ENCODE data around the gene HMCN2.

DNA sequence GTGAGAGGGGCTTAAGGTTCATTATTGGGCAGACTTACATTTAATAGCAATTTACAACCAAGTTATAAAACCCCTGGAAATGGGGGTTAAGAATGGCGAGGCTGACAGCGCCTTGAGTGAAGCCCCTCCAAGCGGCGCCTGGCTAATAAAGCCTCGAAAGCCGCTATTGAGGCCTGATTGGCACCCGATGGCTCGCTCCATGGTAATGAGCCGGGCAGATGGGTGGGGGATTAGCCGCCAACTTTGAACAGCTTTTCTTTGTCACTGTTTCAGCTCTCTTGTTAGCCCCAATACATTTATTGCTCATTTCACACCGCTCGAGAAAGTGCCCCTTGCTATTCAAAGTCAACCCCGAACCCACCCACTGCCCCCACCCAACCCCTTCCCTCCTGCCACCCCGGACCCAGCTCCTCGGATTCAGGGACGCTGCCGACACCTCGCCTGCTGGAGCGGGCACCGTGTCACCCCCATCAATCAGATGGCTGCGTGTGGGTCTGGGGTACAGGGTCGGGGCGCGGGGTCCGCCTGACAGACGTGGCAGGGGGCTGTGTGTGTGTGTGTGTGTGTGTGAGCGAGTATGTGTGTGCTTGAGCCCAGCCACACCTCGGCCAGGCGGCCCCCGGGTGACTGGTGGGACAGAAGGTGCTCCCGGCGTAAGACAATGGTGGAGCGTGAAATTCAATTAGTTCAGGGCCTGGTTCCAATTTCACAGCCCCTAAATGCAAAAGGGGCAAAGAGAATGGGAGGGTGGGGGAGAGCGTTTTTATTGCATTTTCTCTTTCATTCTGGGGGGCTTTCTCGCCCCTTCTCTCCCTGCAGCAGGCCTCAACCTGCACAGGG, 213.4 kb downstream of the HMCN2 start:
- TF ChIP-seq, protein P1, sequence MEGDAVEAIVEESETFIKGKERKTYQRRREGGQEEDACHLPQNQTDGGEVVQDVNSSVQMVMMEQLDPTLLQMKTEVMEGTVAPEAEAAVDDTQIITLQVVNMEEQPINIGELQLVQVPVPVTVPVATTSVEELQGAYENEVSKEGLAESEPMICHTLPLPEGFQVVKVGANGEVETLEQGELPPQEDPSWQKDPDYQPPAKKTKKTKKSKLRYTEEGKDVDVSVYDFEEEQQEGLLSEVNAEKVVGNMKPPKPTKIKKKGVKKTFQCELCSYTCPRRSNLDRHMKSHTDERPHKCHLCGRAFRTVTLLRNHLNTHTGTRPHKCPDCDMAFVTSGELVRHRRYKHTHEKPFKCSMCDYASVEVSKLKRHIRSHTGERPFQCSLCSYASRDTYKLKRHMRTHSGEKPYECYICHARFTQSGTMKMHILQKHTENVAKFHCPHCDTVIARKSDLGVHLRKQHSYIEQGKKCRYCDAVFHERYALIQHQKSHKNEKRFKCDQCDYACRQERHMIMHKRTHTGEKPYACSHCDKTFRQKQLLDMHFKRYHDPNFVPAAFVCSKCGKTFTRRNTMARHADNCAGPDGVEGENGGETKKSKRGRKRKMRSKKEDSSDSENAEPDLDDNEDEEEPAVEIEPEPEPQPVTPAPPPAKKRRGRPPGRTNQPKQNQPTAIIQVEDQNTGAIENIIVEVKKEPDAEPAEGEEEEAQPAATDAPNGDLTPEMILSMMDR (IDR thresholded peaks at IDR 0.05), result no peak
- no peak for TF ChIP-seq EZH2 (IDR thresholded peaks at IDR 0.05)
- TF ChIP-seq EZH2phosphoT487 (IDR thresholded peaks at IDR 0.05), result no peak

Data from neural progenitor cell (in vitro differentiated cells).